HepG2 (cell line): ENCODE data around the gene ZBTB48. TPM values are rescaled to one million over a fixed set of nuclear protein-coding genes. Genes with fewer than 3 reads are reported as not detected.
A peak's percentile ranks its signal among the peaks of the same experiment; 100 is the strongest.

Experiments
- ATAC-seq: fragments of 200-7000 bp; cut with Tn5 transposase; 3 replicates; pipeline ENCODE4 v1.9.1; 2020; ENCODE audit warnings: mild to moderate bottlenecking, moderate library complexity
- BruUV-seq: library from RNA; stranded (reverse); fragments of 400-500 nt; replicated peaks from 2 replicates; lab custom pipeline; 2021; lab: Mats Ljungman, UMichigan
- CTCF ChIA-PET: fragments of 300-600 bp; formaldehyde crosslinking; extraction: SDS; loops from one replicate; lab custom pipeline; 2021; ENCODE audit warnings: low total read pairs, inconsistent platforms, low intra/inter-chr PET ratio; lab: Yijun Ruan, JAX
- POLR2A ChIA-PET: fragments of 350-600 bp; sonication (Branson Sonifier 250); formaldehyde crosslinking; loops from one replicate; lab custom pipeline; 2020; ENCODE audit warnings: antibody characterized with exemption, inconsistent platforms; lab: Yijun Ruan, JAX
- DNase-seq: peaks from one replicate; pipeline ENCODE4 v3.0.0-alpha.2; 2015; ENCODE audit warnings: low spot score
- FAIRE-seq: peaks from 3 replicates; lab custom pipeline; 2011; peaks lifted over from hg19 to GRCh38; lab: Jason Lieb, UNC
- H2AFZ ChIP-seq: one replicate; pipeline ENCODE4 v1.6.1; 2011; ENCODE audit warnings: low read length, inconsistent platforms
- H3K27ac ChIP-seq: fragments of 300-600 bp; 3 replicates; pipeline ENCODE4 v1.8.0; 2011; ENCODE audit warnings: mixed run types, mild to moderate bottlenecking, mixed read lengths, low read length, inconsistent platforms; ENCODE audit not compliant: insufficient read depth; ENCODE audit errors: extremely low read length
- H3K27me3 ChIP-seq, 2 experiments: fragments of 200-600 bp in 1 of 2; 2 replicates in 1 of 2; 3 replicates in 1 of 2; pipeline versions ENCODE4 v1.6.0 to v1.8.0; 2011; ENCODE audit warnings: low read length in 2 of 2, mild to moderate bottlenecking in 2 of 2, moderate library complexity in 2 of 2, inconsistent platforms in 1 of 2; ENCODE audit not compliant: insufficient read depth in 2 of 2, control insufficient read depth in 1 of 2
- H3K36me3 ChIP-seq, 2 experiments: fragments of 200-600 bp in 1 of 2; replicated peaks in 1 of 2; 2 replicates in 1 of 2; 3 replicates in 1 of 2; pipeline versions ENCODE4 v1.5.1 to v1.8.0; 2011; ENCODE audit warnings: low read length in 2 of 2, inconsistent platforms in 1 of 2; ENCODE audit not compliant: insufficient read depth in 2 of 2, control insufficient read depth in 1 of 2
- H3K4me1 ChIP-seq: 2 replicates; pipeline ENCODE4 v1.5.1; 2012; ENCODE audit warnings: low read length, inconsistent platforms; ENCODE audit not compliant: insufficient read depth
- H3K4me2 ChIP-seq: 2 replicates; pipeline ENCODE4 v1.6.0; 2011; ENCODE audit warnings: low read depth, low read length, inconsistent platforms
- H3K4me3 ChIP-seq, 3 experiments: fragments of 200-600 bp in 1 of 3; sonication (generic), shearing (Covaris generic) in 1 of 3; replicated peaks in 1 of 3; 2 replicates each; pipeline ENCODE4 v1.5.1; 2011 to 2016; ENCODE audit warnings: low read length in 3 of 3, inconsistent platforms in 2 of 3, low read depth in 2 of 3, mild to moderate bottlenecking in 2 of 3, control low read depth in 1 of 3, mixed read lengths in 1 of 3; ENCODE audit not compliant: insufficient read depth in 1 of 3
- H3K79me2 ChIP-seq: one replicate; pipeline ENCODE4 v1.6.1; 2011; ENCODE audit warnings: low read length, inconsistent platforms; ENCODE audit not compliant: insufficient read depth
- H3K9ac ChIP-seq: 2 replicates; pipeline ENCODE4 v1.6.0; 2011; ENCODE audit warnings: mild to moderate bottlenecking, low read depth, low read length, inconsistent platforms; ENCODE audit not compliant: insufficient read depth
- H3K9me3 ChIP-seq: 2 replicates; pipeline ENCODE4 v1.5.1; 2012; ENCODE audit warnings: mild to moderate bottlenecking, low read length
- H4K20me1 ChIP-seq: 2 replicates; pipeline ENCODE4 v1.6.0; 2011; ENCODE audit warnings: inconsistent platforms, mild to moderate bottlenecking, low read length, moderate library complexity; ENCODE audit not compliant: insufficient read depth
- CREB1 ChIP-seq, 2 experiments: fragments of 450-650 bp in 1 of 2; IDR thresholded peaks; 2 replicates each; pipeline ENCODE4 v1.6.1; 2016 to 2017; ENCODE audit warnings: control low read depth in 1 of 2, mild to moderate bottlenecking in 1 of 2, missing compliant biosample characterization in 1 of 2, missing genetic modification characterization in 1 of 2
- SOX13 ChIP-seq, 3 experiments: fragments of 450-650 bp in 1 of 3; sonication (generic) in 1 of 3; formaldehyde crosslinking in 1 of 3; IDR thresholded peaks in 2 of 3; conservative IDR thresholded peaks in 1 of 3; 2 replicates each; pipeline versions ENCODE4 v1.5.0 to v1.6.1; 2016 to 2020; ENCODE audit warnings: antibody characterized with exemption in 1 of 3, mild to moderate bottlenecking in 1 of 3, missing compliant biosample characterization in 1 of 3, missing genetic modification reagents in 1 of 3, moderate library complexity in 1 of 3
- TEAD3 ChIP-seq: optimal IDR thresholded peaks from 2 replicates; pipeline ENCODE3; 2016; ENCODE audit warnings: borderline replicate concordance
- TMF1 ChIP-seq: sonication (generic); formaldehyde crosslinking; IDR thresholded peaks from 2 replicates; pipeline ENCODE4 v1.8.1; 2022; ENCODE audit warnings: low read depth, missing genetic modification reagents
- XRCC5 ChIP-seq: fragments of 200-400 bp; formaldehyde crosslinking; optimal IDR thresholded peaks from 2 replicates; pipeline ENCODE3; 2017; ENCODE audit warnings: mild to moderate bottlenecking, low read length
- WGBS: methylation state at CpG from one replicate; pipeline ENCODE4 v1.1.6; 2017; ENCODE audit warnings: low lambda C conversion rate; 5-methylcytosine and 5-hydroxymethylcytosine counted together
- in situ Hi-C: cut with HindIII; loops from 2 replicates; pipeline ENCODE4 v1.10.0; 2017; ENCODE audit warnings: low pct_unique_long_range_greater_than_20kb; ENCODE audit not compliant: extremely low pct_ligation_motif_present
- intact Hi-C: fragments of 100-400 bp; cut with micrococcal nuclease; formaldehyde crosslinking; loops from one replicate; pipeline ENCODE4 v1.10.0; 2022; ENCODE audit not compliant: unreplicated experiment
- polyA plus RNA-seq, 8 experiments: library from polyadenylated mRNA; depleted of rRNA in 3 of 8; stranded (reverse) in 7 of 8; unstranded in 1 of 8; fragments of >200 nt; fragmentation: Illumina TruSeq in 4 of 8; extraction: Trizol in 4 of 8; gene quantifications; 2 replicates each; pipeline versions ENCODE4 v1.2.1 to v1.2.3, GENCODE V29; 2011 to 2016; ENCODE audit warnings: low read depth in 4 of 8, missing spikeins in 1 of 8, mixed read lengths in 1 of 8; ENCODE audit not compliant: insufficient read depth in 1 of 8
- total RNA-seq, 5 experiments: library from RNA; depleted of rRNA; stranded (reverse); fragments of >200 nt; fragmentation: Illumina TruSeq; extraction: Trizol; gene quantifications; 2 replicates each; pipeline ENCODE4 v1.2.3, GENCODE V29; 2016; ENCODE audit warnings: low read depth in 1 of 5
- TF ChIP-seq, protein P1 (sequence below): sonication (generic); formaldehyde crosslinking; IDR thresholded peaks from 2 replicates; pipeline ENCODE4 v1.4.0; 2020; ENCODE audit warnings: mild to moderate bottlenecking, missing genetic modification reagents

The ZBTB48 gene
- total and polyA plus RNA-seq, 2 of the 13 experiments (the other 11 are each of a cell fraction or from before 2014, with no cell fraction given) = 13.0 to 17.1 TPM

DNA sequence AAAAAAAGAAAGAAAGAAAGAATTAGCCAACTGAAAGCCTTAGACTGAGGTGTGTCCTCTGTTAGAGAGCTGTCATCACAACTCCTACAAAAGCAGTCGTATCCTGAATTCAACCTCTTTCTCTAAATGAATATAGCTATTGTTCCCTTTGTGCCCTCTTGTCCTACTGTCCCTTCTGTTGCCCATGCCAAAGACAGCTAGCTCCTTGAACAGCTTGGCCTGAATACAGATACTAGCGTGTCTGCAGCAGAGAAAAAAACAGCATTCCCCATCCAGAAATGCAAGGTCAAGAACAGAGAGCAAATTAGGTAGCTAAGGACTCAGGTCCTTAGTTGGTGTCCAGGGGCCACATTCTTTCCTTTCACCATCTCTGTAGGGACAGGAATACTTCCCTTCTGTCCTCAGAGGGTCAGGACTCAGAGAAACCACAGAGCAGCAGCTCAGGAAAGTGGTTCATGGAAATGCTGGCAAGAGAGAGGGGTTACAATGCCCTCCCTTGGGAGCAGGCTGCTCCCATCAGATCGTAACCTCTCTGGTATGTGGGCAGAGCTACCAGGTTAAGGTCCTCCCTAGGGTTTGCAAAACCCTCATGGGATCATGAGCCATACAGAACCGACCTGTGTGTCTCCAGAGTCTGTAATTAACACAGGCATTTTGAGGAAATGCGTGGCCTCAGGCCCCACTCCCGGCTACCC, 1.8 kb upstream of the ZBTB48 start:
- no peak for ATAC-seq
- Histone ChIP-seq H3K9ac (peak overlapping the region; percentile 24; the same call in 1 of the 2 replicates), H3K27me3 (no peaks in the 10 kb centered on the region)
- no peak for TF ChIP-seq SOX13 (IDR thresholded peaks at IDR 0.05)
- 0 out of 4 replicates have a peak, but pooled peaks of 1 of the 2 experiments have one; percentile 8 for TF ChIP-seq SOX13 (CRISPR knock-in tag; conservative IDR thresholded peaks at IDR 0.05 in 1 of 2, IDR thresholded peaks at IDR 0.05 in 1 of 2)
- TF ChIP-seq XRCC5 = peak; percentile 31
- TF ChIP-seq, protein P1, sequence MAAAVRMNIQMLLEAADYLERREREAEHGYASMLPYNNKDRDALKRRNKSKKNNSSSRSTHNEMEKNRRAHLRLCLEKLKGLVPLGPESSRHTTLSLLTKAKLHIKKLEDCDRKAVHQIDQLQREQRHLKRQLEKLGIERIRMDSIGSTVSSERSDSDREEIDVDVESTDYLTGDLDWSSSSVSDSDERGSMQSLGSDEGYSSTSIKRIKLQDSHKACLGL (CRISPR knock-in tag) = no peak
- no peak for TF ChIP-seq TMF1
- peak; percentile 8 for TF ChIP-seq TEAD3 (CRISPR knock-in tag)
- no peak for TF ChIP-seq CREB1 (IDR thresholded peaks at IDR 0.05)
- peak; percentile 22; the same call in 1 of the 2 replicates for TF ChIP-seq CREB1 (CRISPR knock-in tag; IDR thresholded peaks at IDR 0.05)
- TF ChIP-seq, all 625 proteins: peak for 4
- DNase-seq (no peak), FAIRE-seq (no peak)
- CTCF ChIA-PET = no interaction called here
- Histone ChIP-seq H3K79me2 (peaks cover 15% of the 10 kb centered on the region), H2AFZ (no peak overlapping the region), H3K4me3 (0 out of 6 replicates have a peak overlapping the region, but pooled peaks of 1 of the 3 experiments have one; percentile 91), H3K9me3 (no peaks in the 10 kb centered on the region), H3K4me2 (peak overlapping the region; percentile 99), H3K4me1 (peaks cover 56% of the 10 kb centered on the region), H3K36me3 (no peaks in the 10 kb centered on the region), H4K20me1 (peaks cover 4% of the 10 kb centered on the region; the same call in 1 of the 2 replicates), H3K27ac (no peak overlapping the region)
- no TSS peak for BruUV-seq
- in situ Hi-C loops = no loop called here
- POLR2A ChIA-PET = interaction anchor here (0.8 to 1.8 kb wide), 6 partner anchors 20 to 342 kb away, joined by 3 to 5 read pairs (median 3); partner anchors contain the start of genes ICMT, NOL9 and TAS1R1
- WGBS = 23% methylated on average over 5 of the region's 6 CpGs
- intact Hi-C loops = loop anchor here (2.0 kb wide), 1 partner anchor 23 kb away; no protein-coding TSS in a partner anchor
